Hematopoietic multipotent progenitor cell treated with erythropoietin and hydrocortisone succinate and interleukin-3 and kit ligand, for 4 days (in vitro differentiated cells): ENCODE measurements around the gene BAZ2B.
"Not testable (repeated sequence)": the region's sequence is repeated elsewhere in the genome, so short reads cannot be mapped to it uniquely, and the experiment has no call there.

Experiments used
- DNase-seq: peaks from one replicate; pipeline ENCODE4 v3.0.0-alpha.2; 2015

The BAZ2B gene

DNA sequence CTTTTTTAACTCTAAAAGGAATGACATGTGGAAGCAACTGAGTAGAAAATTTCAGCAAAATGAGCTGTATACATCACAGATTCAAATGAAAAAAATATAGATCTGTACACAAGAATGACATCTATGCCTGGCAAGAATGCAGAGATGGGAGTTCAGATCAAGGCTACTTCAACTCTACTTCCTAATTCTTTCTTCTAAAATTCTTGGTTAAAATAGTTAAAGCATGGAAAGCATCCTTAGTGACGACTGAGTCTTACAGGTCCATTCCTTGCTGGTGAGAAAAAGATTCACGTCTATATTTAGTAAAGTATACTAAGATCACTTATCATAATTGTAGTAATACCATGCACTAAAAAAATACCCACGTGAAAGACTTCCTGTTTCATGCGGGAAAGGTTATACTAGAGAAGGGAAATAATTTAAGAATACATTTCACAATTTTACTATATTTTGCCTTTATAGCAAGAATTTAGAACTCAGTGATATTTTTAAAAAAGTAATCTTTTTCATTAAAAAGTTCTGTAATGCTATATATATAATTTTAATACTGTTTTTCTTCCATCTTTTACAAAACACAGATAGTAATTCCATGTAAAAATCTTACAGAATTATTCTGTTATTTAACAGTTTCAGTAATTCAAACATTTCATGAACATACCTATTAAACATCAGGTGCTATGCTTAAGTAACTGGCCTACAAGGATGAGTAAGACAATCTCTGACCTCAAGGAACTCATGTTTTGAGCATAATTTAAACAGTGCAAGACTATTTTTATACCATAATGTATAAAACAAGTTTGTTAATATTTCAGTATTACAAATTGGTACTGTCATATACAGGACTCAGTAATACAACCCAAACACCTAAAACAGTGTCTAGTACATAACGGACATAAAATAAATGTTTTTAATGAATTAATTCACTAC lies 159.6 kb downstream of the BAZ2B start:
- DNase-seq = peak; percentile 42

DNA sequence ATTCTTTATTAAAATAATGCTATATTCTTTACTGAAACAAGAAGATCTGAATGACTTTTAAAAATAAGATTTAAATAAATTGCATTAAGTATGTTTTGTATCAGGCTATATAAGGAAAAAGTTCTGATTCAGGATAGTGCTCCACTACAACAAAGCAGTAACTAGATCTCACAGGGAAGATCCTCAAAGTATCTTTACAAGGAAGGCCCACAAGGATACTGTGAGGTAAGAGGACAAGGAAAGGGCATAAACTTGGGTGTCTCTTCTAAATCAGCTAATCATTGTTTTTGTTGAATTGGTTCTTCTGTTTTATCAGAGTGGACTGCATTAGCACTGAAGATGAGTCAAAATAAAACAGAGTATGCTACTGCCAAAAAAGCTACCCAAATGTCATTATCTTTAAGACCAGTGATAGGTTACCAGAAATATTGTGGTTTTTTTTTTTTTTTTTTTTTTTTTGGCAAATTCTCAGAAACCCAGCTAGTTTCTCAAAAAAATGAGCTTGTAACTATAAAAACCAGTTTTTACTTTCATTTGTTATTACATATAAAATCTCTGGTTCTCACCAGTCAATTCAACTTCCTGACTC lies 160.9 kb downstream of the BAZ2B start:
- peak; percentile 65 for DNase-seq

DNA sequence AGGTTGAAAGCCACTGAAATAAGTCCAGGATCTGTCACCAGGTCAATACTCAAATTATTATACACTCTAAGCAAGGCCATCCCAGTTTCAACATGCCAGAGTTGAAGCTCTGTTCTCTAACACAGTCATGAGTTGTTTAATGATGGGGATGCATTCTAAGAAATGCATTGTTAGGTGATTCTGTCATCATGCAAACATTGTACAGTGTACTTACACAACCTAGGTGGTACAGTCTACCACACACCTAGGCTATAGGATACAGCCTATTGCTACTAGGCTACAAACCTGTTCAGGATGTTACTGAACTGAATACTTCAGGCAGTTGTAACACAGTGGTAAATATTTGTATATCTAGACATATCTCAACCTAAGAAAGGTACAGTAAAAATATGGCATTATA lies 162.2 kb downstream of the BAZ2B start:
- DNase-seq = no peak

DNA sequence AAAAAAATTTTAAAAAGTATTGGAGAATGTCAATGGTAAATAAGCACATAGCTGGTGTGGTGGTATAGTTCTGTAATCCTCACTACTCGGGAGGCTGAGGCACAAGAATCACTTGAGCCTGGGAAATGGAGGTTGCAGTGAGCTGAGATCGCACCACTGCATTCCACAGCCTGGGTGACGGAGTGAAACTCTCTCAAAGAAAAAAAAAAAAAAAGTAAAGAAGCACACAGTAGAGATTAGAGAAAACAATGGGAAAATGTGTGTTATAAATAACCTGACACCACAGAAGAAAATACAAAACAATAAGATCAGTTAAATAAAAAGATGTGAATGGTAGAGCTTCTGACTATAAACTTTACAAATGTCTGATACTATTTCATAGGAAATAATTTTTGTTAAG lies 166.2 kb downstream of the BAZ2B start:
- no peak for DNase-seq

DNA sequence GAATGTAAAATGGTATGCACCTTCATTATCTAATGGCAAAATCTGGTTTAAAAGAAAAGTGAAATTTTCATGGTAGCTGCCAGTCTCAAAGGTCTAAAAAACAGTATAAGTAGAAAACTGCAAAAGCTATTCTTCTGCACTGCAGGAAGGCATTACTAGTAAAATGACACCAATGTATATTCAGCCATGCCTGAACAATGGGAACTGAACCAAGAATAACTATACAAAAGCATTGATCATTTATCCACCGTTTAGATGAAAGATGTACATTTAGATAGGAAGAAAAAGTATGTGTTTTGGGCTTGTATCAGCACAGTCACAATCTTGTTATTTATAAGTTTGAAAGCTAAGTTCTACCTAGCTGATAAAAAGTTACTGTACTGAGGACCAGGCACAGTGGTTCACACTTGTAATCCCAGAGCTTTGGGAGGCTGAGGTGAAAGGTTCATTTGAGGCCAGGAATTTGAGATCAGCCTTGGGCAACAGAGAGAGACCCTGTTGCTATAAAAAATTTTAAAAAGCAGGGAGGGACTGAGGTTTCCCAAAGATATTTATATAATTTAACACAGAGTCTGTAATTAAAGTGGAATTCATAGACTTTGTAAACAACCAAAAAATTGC lies 166.7 kb downstream of the BAZ2B start:
- DNase-seq = no peak

DNA sequence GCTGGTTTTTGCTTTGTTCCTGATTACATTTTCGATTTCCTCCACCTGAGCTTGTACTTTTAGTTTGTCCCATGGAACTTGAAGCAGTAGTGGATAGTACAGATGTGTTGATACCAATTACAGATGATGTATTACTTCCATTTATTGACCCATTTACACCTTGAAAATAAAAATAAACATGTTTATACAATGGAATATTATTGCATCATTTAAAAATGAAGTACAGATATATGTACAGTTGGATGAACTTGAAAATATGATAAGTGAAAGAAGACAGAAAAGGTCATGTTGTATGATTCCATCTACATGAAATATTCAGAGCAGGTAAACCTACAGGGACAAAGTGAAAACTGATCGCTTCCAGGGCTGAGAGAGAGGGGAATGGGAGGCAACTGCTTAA lies 169.5 kb downstream of the BAZ2B start:
- no peak for DNase-seq

DNA sequence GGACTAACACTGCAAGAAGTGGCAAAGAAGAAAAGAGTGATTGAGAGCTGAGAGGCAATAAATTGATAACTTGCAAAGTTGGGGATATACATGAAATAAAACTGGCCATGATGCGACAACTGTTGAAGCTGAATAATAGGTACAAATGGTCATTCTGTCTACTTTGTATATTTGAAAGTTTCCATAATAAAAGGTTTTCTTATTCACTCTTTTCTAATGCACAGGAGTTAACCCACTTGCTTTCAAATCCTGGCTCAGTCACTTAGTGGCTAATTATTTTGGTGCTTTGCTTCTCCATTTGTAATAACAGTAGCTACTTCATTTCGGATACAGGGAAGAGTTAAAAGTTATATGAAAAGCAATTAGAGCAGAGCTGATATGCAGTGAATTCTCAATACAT lies 170.1 kb downstream of the BAZ2B start:
- DNase-seq = no peak

DNA sequence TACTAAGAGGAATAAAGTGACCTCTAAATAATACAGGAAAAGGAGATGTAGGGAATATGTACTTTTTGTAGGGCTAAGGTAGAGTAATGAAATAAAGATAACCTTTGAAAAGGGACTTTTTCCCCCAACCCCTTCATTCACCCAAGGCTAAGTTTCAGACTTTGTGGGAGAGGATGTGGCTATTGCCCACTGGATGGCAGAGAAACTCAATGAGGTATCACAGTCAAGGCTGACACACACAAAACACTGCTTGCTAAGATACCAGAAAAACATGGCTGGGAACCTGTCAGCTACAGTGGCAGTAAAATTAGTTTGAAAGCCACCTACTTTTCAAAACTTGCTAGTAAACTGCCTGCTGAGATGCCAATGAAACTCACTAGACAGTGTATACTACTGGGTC lies 171.0 kb downstream of the BAZ2B start:
- DNase-seq = peak; percentile 24

DNA sequence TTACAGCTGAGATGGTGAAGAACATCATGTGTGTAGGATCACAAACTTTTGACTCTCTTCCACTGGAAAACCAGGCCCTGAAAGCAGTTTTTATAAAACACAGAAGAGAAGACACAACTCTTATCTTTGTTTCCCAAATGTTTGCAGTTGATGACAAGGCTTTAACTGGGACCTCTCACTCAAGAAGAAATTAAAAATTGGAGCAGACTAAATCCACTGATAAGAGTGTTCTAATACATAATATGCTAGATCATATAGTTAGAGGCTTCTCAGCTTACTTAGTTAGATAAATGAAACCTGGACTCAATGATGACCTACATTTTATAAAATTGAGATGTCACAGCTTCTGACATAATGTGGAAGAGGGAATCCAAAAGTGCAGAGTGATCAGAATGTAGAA lies 171.6 kb downstream of the BAZ2B start:
- DNase-seq = peak; percentile 72

DNA sequence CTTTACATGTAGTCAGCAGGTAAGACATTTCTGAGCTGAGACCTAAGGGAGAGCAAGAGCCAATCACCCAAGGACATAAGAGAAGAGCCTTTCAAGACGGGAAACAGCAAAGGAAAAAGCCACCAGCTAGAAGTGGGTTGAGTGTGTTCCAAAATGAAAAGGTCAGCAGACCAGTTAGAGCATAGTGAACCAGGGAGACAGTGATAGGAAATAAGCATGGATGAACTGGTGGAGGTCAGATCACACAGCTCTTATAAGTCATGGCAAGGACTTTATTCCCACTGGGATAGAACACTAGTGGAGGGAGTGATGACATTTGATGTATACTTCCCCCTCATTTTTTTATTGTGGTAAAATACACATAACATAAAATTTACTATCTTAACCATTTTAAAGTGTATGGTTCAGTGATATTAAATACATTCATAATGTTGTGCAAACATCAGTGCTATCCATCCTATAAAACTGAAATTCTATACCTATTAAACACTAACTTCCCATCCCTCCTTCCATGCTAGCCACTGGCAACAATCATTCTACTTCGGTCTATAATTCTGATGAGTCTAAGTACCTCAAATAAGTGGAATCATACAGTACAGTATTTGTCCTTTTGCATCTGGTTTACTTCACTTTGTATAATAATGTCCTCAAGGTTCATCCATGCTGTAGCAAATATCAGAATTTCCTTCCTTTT lies 174.0 kb downstream of the BAZ2B start:
- DNase-seq = no peak

DNA sequence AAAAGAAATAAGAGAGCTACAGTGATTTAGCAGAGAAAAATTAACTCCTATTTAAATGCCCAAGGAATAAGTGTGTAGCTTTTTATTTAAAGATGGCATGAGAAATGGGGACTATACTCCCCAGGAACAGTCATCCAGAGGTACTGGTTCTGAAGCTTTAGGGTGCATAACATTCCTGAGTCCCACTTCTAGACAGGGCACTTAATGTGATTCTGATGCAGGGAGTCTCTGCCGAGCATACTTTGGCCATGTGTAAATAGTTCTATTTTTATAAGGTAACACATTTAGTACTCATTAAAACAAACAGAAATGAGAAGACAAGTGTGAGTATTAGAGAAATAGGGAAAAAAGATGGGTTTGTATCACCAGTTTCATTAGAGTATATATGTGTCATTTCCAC lies 175.2 kb downstream of the BAZ2B start:
- no peak for DNase-seq

DNA sequence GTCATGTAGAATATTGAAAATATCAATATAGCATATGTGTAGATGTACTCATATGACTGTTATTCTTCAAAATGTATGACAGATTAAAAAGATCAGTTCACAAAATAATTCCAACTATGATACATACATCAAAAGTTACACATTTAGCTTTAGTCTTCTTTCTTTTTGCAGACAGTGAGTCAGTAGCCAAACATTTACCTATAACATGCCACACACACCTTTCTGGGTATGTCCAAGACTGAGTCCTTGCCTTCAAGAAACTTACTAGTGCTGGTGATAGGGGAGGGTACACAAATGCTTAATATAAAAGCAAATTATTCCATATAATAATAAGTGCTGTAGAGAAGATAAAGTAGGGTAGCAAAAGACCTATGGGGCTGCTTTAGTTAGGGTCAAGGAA lies 176.9 kb downstream of the BAZ2B start:
- no peak for DNase-seq

DNA sequence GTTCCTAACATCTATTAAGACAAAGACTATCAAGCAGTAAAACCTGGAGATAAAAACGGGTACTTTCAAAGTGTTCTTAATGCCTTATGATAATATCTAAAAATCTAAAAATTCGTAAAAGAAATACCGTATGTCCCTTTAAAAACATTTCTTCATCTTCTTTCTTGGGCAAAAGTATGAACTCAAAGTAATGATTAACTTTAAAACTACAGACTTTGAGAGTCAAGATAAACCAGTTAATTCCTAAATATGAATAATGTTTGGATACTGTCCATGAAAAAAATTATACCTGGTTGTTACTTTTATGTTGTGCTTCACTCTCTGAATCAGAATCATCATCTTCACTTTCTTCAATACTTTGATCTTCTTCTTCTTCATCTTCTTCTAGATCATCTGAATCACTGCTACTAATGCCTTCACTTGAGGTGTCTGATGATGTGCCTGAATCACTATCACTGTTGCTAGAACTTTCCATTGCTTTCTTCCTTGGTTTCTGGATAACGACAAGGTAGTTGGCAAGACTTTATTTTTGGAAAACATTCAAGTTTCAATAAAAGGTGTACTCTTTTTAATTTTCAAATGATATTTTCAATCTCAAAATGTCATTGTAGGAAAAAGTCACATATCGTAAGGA lies 177.5 kb downstream of the BAZ2B start:
- DNase-seq = no peak

DNA sequence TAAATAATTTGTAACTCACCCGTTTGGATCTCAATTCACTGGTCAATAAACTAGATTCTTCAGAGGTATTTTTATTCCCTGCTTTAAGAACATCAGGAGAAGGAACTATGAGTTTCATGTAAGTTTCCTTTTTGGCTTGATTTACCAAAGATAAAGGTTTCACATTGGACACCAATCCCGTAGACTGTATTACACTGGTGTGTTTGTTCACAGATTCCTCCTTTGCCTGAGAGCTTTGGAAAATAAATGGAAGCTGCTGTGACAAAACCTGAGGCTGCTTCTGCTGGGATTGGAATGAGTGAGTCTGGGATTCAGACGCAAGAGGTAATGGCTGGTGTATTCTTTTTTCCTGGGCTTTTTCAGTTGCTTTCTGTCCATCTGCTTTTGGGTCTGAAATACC lies 178.1 kb downstream of the BAZ2B start:
- no peak for DNase-seq

DNA sequence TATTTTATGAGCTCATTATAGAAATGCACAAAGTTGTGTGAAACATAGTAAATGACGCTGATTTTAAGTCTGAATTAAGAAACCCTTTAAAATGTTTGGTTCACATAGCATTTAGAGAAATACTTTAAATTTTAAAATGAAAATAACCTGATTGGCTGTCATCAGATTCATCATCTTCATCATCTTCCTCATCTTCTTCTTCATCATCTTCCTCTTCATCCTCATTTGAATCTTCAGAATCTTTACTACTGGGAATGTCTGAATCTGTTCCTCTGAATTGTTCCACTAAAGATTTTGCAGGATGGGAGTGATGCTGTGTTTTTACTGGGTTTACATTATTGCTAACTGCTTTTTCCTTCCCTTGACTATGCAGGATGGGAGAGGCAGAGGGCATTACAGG lies 183.7 kb downstream of the BAZ2B start:
- no peak for DNase-seq

DNA sequence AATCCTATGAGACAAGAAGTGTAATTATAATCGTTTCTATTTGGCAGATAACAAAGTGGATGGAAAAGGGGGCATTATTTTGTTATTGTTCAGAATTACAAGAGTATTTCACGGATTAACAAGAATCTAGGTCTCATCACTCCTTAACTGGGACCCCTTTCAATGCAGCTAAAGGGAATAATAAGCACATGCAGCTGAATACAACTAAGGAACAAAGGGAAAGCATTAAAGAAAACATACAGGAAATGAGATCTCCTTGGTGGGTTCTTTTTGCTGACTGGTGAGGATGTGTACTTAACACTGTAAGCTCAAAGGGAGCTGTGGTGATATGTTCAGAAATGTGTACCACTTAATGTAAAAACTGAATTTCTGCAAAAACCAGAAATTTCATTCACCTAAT lies 189.3 kb downstream of the BAZ2B start:
- no peak for DNase-seq

DNA sequence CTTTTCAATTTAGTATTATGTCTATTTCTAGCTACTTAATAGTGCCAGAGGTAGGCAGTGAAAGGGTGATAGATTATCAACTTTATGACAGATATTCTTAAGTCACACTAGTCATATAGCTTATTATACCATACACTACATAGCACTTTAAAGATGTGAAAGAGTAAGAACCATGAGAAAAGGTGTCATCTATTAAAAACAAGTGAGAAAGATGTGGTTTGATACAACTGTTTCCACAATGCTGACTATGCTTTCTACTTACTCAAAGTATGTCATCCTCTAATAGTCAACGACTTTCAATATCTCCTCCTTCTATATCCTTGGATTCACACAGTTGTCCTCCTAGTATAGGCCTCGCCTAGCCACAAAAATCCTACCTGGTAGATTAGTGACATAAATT lies 196.9 kb downstream of the BAZ2B start:
- no peak for DNase-seq

DNA sequence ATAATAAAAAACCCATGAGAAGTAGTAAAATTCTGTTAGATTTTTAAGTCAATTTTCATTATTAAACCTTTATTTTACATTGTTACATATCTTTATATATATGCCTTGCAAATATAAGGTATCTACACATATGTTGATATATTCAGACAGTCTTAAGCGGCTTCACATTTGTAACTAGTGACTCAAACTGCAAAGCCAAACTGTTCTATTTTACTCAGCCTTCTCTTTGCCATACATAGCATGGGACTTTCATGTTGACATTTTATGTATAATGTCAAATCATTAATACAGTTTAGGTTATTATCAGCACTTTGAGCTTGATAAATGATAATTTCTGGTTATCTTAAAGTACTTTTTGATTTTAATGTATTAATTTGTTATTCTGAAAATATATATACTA lies 204.9 kb downstream of the BAZ2B start:
- no peak for DNase-seq

DNA sequence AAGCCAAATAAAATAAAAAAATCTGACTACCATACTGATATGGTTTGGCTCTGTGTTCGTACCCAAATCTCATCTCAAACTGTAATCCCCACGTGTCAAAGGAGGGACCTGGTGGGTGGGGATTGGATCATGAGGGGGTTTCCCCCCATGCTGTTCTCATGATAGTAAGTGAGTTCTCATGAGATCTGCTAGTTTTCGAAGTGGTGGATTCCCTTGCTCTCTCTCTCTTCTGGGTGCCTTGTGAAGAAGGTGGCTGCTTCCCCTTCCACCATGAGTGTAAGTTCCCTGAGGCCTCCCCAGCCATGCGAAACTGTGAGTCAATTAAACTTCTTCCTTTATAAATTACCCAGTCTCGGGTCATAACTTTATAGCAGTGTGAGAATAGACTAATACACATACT lies 206.1 kb downstream of the BAZ2B start:
- DNase-seq = no peak

DNA sequence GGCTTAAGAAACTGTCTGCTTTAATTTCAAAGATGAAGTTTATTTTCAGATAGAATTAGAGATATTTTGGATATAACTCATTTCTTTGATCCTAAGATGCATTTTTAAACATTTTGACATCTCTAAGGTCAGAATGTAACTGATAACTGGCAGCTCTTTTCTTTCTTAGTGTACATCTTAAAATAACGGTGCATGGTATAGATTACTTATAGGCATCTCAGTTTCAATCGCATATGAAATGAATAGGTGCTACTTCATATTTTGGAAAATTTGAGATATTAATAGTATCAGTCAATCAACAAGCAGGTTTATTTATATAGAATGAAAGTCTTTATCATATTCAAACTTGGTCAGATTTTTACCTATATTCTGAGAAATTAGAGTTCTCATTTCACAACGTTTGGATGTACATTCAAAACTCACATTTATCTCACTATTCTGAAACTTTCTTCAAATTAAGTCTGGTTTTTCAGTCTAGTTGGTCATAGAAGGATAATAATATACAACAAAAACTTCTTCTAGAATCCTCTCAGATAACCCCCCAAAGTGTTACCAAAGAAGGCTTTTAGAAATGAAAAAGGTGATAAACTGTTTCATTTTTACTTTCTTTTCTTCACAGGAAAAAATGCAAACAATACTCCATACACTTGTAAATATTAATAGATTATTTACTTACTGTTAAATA lies 207.1 kb downstream of the BAZ2B start:
- no peak for DNase-seq

DNA sequence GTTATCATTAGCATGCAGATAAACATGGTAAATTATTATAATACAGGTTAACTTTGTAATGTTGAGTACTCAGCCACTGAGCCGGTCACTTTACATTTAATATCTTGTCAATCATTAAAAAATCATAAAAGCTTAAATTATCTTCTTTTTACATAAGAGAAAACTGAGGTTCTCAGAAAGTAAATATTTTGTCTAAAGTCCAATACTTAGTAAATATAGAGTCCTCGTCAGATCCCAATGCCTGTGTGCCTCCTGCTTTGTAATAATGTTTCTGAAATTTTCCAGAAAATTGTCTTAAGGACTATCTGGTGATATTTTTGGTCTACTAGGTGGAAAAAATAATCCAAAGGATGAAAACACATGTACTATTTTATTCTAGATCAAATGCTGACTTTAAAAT lies 213.6 kb downstream of the BAZ2B start:
- DNase-seq = no peak

DNA sequence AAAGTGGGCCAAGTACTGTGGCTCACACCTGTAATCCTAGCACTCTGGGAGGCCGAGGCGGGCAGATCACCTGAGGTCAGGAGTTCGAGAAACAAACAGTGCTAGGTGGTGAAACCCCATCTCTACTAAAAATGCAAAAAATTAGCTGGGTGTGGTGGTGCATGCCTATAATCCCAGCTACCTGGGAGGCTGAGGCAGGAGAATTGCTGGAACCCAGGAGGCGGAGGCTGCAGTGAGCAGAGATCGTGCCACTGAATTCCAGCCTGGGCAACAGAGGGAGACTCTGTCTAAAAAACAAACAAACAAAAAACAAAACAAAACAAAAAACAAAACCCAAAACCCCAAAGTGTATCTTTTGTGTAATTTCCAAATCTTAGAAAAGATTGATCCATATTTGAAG lies 214.2 kb downstream of the BAZ2B start:
- DNase-seq = not testable (repeated sequence)
